ENCODE data around the gene NUMBL.
A peak's percentile ranks its signal among the peaks of the same experiment; 100 is the strongest.
"Not testable (repeated sequence)": the region's sequence is repeated elsewhere in the genome, so short reads cannot be mapped to it uniquely, and the experiment has no call there.

The NUMBL gene

GRCh38 chr19:40652303-40652702, 38.1 kb downstream of the NUMBL start:
- H2BK5ac ChIP-seq (ENCODE audit: low read depth, low read length, poor library complexity, severe bottlenecking); H2BK120ac ChIP-seq (ENCODE audit: low read depth, low read length); H3K27ac ChIP-seq (ENCODE audit: low read length, poor library complexity, severe bottlenecking); H4K91ac ChIP-seq (ENCODE audit: low read length); H3K18ac ChIP-seq (ENCODE audit: low read depth in 1 of 2, low read length in 2 of 2); H3K4me3 ChIP-seq (ENCODE audit: insufficient read depth in 1 of 2, low read depth in 1 of 2, low read length in 2 of 2); H2AK5ac ChIP-seq (ENCODE audit: low read length, severe bottlenecking); H3K9me3 ChIP-seq (ENCODE audit: control insufficient read depth, low read length); DNase-seq; H3K27me3 ChIP-seq (ENCODE audit: control insufficient read depth in 1 of 2, insufficient read depth in 1 of 2, low read length in 2 of 2); H3K4me1 ChIP-seq (ENCODE audit: control insufficient read depth, insufficient read depth, low read depth, low read length); H3K36me3 ChIP-seq (ENCODE audit: control insufficient read depth in 1 of 2, insufficient read depth in 2 of 2, low read depth in 1 of 2, low read length in 2 of 2); H2BK12ac ChIP-seq (ENCODE audit: low read length in 2 of 2); H3K9ac ChIP-seq (ENCODE audit: low read length); H2BK15ac ChIP-seq (ENCODE audit: low read depth, poor library complexity, severe bottlenecking); H4K8ac ChIP-seq (ENCODE audit: low read length); H3K4me2 ChIP-seq (ENCODE audit: low read length, poor library complexity, severe bottlenecking); H2AFZ ChIP-seq (ENCODE audit: low read depth, low read length); H3K4ac ChIP-seq (ENCODE audit: low read depth in 1 of 2, low read length in 2 of 2); H3K79me1 ChIP-seq (replicated peaks; ENCODE audit: low read length, poor library complexity, severe bottlenecking); H3K14ac ChIP-seq (ENCODE audit: low read length in 2 of 2); H3K23ac ChIP-seq (ENCODE audit: low read length in 2 of 2): not testable (repeated sequence)
- WGBS: 91% methylated on average over 8 of the region's 11 CpGs

GRCh38 chr19:40650749-40651305, 39.6 kb downstream of the NUMBL start:
- Histone ChIP-seq H3K79me1 (replicated peaks; ENCODE audit: low read length, poor library complexity, severe bottlenecking) (no peaks in the 10 kb centered on the region), H2BK120ac (ENCODE audit: low read depth, low read length) (no peak overlapping the region), H3K27ac (ENCODE audit: low read length, poor library complexity, severe bottlenecking) (no peak overlapping the region), H3K27me3 (ENCODE audit: control insufficient read depth in 1 of 2, insufficient read depth in 1 of 2, low read length in 2 of 2) (no peaks in the 10 kb centered on the region), H3K4me1 (ENCODE audit: control insufficient read depth, insufficient read depth, low read depth, low read length) (peaks cover 4% of the 10 kb centered on the region), H3K4ac (ENCODE audit: low read depth in 1 of 2, low read length in 2 of 2) (peak overlapping the region in 1 of 2 experiments; percentile 40), H3K4me2 (ENCODE audit: low read length, poor library complexity, severe bottlenecking) (no peak overlapping the region), H3K23ac (ENCODE audit: low read length in 2 of 2) (no peak overlapping the region), H2AFZ (ENCODE audit: low read depth, low read length) (peak overlapping the region; percentile 71), H4K91ac (ENCODE audit: low read length) (no peak overlapping the region), H2BK12ac (ENCODE audit: low read length in 2 of 2) (peak overlapping the region; percentile 83 to 86), H3K36me3 (ENCODE audit: control insufficient read depth in 1 of 2, insufficient read depth in 2 of 2, low read depth in 1 of 2, low read length in 2 of 2) (no peaks in the 10 kb centered on the region), H3K14ac (ENCODE audit: low read length in 2 of 2) (no peak overlapping the region), H3K9ac (ENCODE audit: low read length) (peak overlapping the region; percentile 75), H4K8ac (ENCODE audit: low read length) (no peak overlapping the region), H2BK15ac (ENCODE audit: low read depth, poor library complexity, severe bottlenecking) (no peak overlapping the region), H2AK5ac (ENCODE audit: low read length, severe bottlenecking) (no peak overlapping the region), H3K9me3 (ENCODE audit: control insufficient read depth, low read length) (no peaks in the 10 kb centered on the region), H3K4me3 (ENCODE audit: insufficient read depth in 1 of 2, low read depth in 1 of 2, low read length in 2 of 2) (peak overlapping the region in 1 of 2 experiments; percentile 27), H2BK5ac (ENCODE audit: low read depth, low read length, poor library complexity, severe bottlenecking) (no peak overlapping the region), H3K18ac (ENCODE audit: low read depth in 1 of 2, low read length in 2 of 2) (peak overlapping the region; percentile 34 to 57)
- WGBS: 99% methylated on average over 8 of the region's 8 CpGs
- DNase-seq: no peak

- not testable (repeated sequence) for H3K4me2 ChIP-seq (ENCODE audit: low read length, poor library complexity, severe bottlenecking); H2BK15ac ChIP-seq (ENCODE audit: low read depth, poor library complexity, severe bottlenecking); H4K91ac ChIP-seq (ENCODE audit: low read length); H3K14ac ChIP-seq (ENCODE audit: low read length in 2 of 2); H3K4me1 ChIP-seq (ENCODE audit: control insufficient read depth, insufficient read depth, low read depth, low read length); DNase-seq; H3K36me3 ChIP-seq (ENCODE audit: control insufficient read depth in 1 of 2, insufficient read depth in 2 of 2, low read depth in 1 of 2, low read length in 2 of 2); H2BK5ac ChIP-seq (ENCODE audit: low read depth, low read length, poor library complexity, severe bottlenecking); H3K4ac ChIP-seq (ENCODE audit: low read depth in 1 of 2, low read length in 2 of 2); H2BK120ac ChIP-seq (ENCODE audit: low read depth, low read length); H2AFZ ChIP-seq (ENCODE audit: low read depth, low read length); H3K23ac ChIP-seq (ENCODE audit: low read length in 2 of 2); H3K79me1 ChIP-seq (replicated peaks; ENCODE audit: low read length, poor library complexity, severe bottlenecking); H4K8ac ChIP-seq (ENCODE audit: low read length); H2AK5ac ChIP-seq (ENCODE audit: low read length, severe bottlenecking); H3K9me3 ChIP-seq (ENCODE audit: control insufficient read depth, low read length); H3K27ac ChIP-seq (ENCODE audit: low read length, poor library complexity, severe bottlenecking); H3K27me3 ChIP-seq (ENCODE audit: control insufficient read depth in 1 of 2, insufficient read depth in 1 of 2, low read length in 2 of 2)
- Histone ChIP-seq H2BK12ac (ENCODE audit: low read length in 2 of 2) (peak overlapping the region in 1 of 2 experiments; percentile 75), H3K18ac (ENCODE audit: low read depth in 1 of 2, low read length in 2 of 2) (peak overlapping the region in 1 of 2 experiments; percentile 1), H3K4me3 (ENCODE audit: insufficient read depth in 1 of 2, low read depth in 1 of 2, low read length in 2 of 2) (peak overlapping the region in 1 of 2 experiments; percentile 27), H3K9ac (ENCODE audit: low read length) (peak overlapping the region; percentile 75)
- WGBS: 92% methylated on average over 9 of the region's 9 CpGs
These were observed 40.4 kb downstream of the NUMBL start for GRCh38 chr19:40649903-40650675.

- Histone ChIP-seq H3K4me2 (ENCODE audit: low read length, poor library complexity, severe bottlenecking) (peak overlapping the region; percentile 50), H3K4me3 (ENCODE audit: insufficient read depth in 1 of 2, low read depth in 1 of 2, low read length in 2 of 2) (peak overlapping the region in 1 of 2 experiments; percentile 52), H3K23ac (ENCODE audit: low read length in 2 of 2) (peak overlapping the region in 1 of 2 experiments; percentile 77), H3K4me1 (ENCODE audit: control insufficient read depth, insufficient read depth, low read depth, low read length) (peaks cover 4% of the 10 kb centered on the region), H3K27ac (ENCODE audit: low read length, poor library complexity, severe bottlenecking) (no peak overlapping the region), H2BK12ac (ENCODE audit: low read length in 2 of 2) (peak overlapping the region; percentile 91 to 98), H2BK5ac (ENCODE audit: low read depth, low read length, poor library complexity, severe bottlenecking) (no peak overlapping the region), H4K91ac (ENCODE audit: low read length) (peak overlapping the region; percentile 80), H3K18ac (ENCODE audit: low read depth in 1 of 2, low read length in 2 of 2) (peak overlapping the region; percentile 94 to 97), H3K79me1 (replicated peaks; ENCODE audit: low read length, poor library complexity, severe bottlenecking) (no peaks in the 10 kb centered on the region), H4K8ac (ENCODE audit: low read length) (peak overlapping the region; percentile 74), H3K9ac (ENCODE audit: low read length) (peak overlapping the region; percentile 83), H3K27me3 (ENCODE audit: control insufficient read depth in 1 of 2, insufficient read depth in 1 of 2, low read length in 2 of 2) (no peaks in the 10 kb centered on the region), H3K9me3 (ENCODE audit: control insufficient read depth, low read length) (no peaks in the 10 kb centered on the region), H2AFZ (ENCODE audit: low read depth, low read length) (no peak overlapping the region), H2BK120ac (ENCODE audit: low read depth, low read length) (peak overlapping the region; percentile 79), H3K4ac (ENCODE audit: low read depth in 1 of 2, low read length in 2 of 2) (peak overlapping the region; percentile 73 to 96), H3K14ac (ENCODE audit: low read length in 2 of 2) (no peak overlapping the region), H2BK15ac (ENCODE audit: low read depth, poor library complexity, severe bottlenecking) (no peak overlapping the region), H2AK5ac (ENCODE audit: low read length, severe bottlenecking) (peak overlapping the region; percentile 95), H3K36me3 (ENCODE audit: control insufficient read depth in 1 of 2, insufficient read depth in 2 of 2, low read depth in 1 of 2, low read length in 2 of 2) (no peaks in the 10 kb centered on the region)
- WGBS: 87% methylated on average over 4 of the region's 5 CpGs
- peak; percentile 57 for DNase-seq
These were observed 43.7 kb downstream of the NUMBL start for GRCh38 chr19:40646743-40647254.

All from mesenchymal stem cell (in vitro differentiated cells and primary cell).